ENCODE measurements around the gene FYN.

FYN gene

GRCh38 chr6:111686249-111686931, 186.9 kb downstream of the FYN start:
- H3K27ac ChIP-seq (ENCODE audit: low read depth, low read length) = no peak overlapping the region
- no peaks in the 10 kb centered on the region for H4K20me1 ChIP-seq (ENCODE audit: control insufficient read depth, insufficient read depth, low read depth, low read length)
- H3K4me1 ChIP-seq (ENCODE audit: control insufficient read depth, low read length) = no peaks in the 10 kb centered on the region
- H3F3A ChIP-seq (ENCODE audit: control insufficient read depth, insufficient read depth) = no peaks in the 10 kb centered on the region
- no peaks in the 10 kb centered on the region for H3K79me2 ChIP-seq (ENCODE audit: control insufficient read depth, low read length)
- no peaks in the 10 kb centered on the region for H3K9me3 ChIP-seq (ENCODE audit: control insufficient read depth, insufficient read depth, low read length)
- H3K4me3 ChIP-seq (ENCODE audit: low read length) = no peak overlapping the region
- no peaks in the 10 kb centered on the region for H3K27me3 ChIP-seq (ENCODE audit: control insufficient read depth, low read length)
- no peak for TF ChIP-seq EZH2phosphoT487 (IDR thresholded peaks at IDR 0.05; ENCODE audit: borderline replicate concordance, low read length)
- TF ChIP-seq, protein P1, sequence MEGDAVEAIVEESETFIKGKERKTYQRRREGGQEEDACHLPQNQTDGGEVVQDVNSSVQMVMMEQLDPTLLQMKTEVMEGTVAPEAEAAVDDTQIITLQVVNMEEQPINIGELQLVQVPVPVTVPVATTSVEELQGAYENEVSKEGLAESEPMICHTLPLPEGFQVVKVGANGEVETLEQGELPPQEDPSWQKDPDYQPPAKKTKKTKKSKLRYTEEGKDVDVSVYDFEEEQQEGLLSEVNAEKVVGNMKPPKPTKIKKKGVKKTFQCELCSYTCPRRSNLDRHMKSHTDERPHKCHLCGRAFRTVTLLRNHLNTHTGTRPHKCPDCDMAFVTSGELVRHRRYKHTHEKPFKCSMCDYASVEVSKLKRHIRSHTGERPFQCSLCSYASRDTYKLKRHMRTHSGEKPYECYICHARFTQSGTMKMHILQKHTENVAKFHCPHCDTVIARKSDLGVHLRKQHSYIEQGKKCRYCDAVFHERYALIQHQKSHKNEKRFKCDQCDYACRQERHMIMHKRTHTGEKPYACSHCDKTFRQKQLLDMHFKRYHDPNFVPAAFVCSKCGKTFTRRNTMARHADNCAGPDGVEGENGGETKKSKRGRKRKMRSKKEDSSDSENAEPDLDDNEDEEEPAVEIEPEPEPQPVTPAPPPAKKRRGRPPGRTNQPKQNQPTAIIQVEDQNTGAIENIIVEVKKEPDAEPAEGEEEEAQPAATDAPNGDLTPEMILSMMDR (IDR thresholded peaks at IDR 0.05; ENCODE audit: low read depth, low read length, poor library complexity, severe bottlenecking) = no peak
- H3K4me2 ChIP-seq (ENCODE audit: low read length) = no peak overlapping the region
- no peaks in the 10 kb centered on the region for H3K9me2 ChIP-seq (replicated peaks; ENCODE audit: control insufficient read depth, low read length)
- H3K36me3 ChIP-seq (ENCODE audit: control insufficient read depth, low read length) = no peaks in the 10 kb centered on the region

DNA sequence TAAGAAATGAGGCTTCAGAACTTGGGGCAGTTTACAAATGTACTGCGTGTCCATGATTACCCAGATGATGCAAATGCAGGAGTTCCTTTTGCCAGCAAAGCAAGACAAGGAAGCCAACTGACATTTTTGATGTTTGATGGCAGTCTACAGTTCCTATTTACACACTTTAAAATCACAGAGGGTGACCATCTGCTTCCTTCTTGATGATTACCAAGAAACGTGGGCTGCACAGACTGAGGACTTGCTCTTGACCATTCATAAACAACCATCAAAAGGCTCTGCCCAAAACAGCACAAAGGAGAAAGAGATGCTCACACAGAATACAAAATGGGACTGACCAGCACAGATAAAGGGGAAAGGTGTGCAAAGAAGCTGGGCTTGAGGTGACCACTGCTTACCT, 187.7 kb downstream of the FYN start:
- H3K36me3 ChIP-seq (ENCODE audit: control insufficient read depth, low read length) = no peaks in the 10 kb centered on the region
- H3K9me2 ChIP-seq (replicated peaks; ENCODE audit: control insufficient read depth, low read length) = no peaks in the 10 kb centered on the region
- no peaks in the 10 kb centered on the region for H3K79me2 ChIP-seq (ENCODE audit: control insufficient read depth, low read length)
- no peak overlapping the region for H3K4me3 ChIP-seq (ENCODE audit: low read length)
- no peaks in the 10 kb centered on the region for H4K20me1 ChIP-seq (ENCODE audit: control insufficient read depth, insufficient read depth, low read depth, low read length)
- H3K4me1 ChIP-seq (ENCODE audit: control insufficient read depth, low read length) = no peaks in the 10 kb centered on the region
- no peaks in the 10 kb centered on the region for H3K9me3 ChIP-seq (ENCODE audit: control insufficient read depth, insufficient read depth, low read length)
- no peaks in the 10 kb centered on the region for H3K27me3 ChIP-seq (ENCODE audit: control insufficient read depth, low read length)
- TF ChIP-seq, protein P1 (IDR thresholded peaks at IDR 0.05; ENCODE audit: low read depth, low read length, poor library complexity, severe bottlenecking) = no peak
- TF ChIP-seq EZH2phosphoT487 (IDR thresholded peaks at IDR 0.05; ENCODE audit: borderline replicate concordance, low read length) = no peak
- no peak overlapping the region for H3K4me2 ChIP-seq (ENCODE audit: low read length)
- H3F3A ChIP-seq (ENCODE audit: control insufficient read depth, insufficient read depth) = no peaks in the 10 kb centered on the region
- no peak overlapping the region for H3K27ac ChIP-seq (ENCODE audit: low read depth, low read length)

DNA sequence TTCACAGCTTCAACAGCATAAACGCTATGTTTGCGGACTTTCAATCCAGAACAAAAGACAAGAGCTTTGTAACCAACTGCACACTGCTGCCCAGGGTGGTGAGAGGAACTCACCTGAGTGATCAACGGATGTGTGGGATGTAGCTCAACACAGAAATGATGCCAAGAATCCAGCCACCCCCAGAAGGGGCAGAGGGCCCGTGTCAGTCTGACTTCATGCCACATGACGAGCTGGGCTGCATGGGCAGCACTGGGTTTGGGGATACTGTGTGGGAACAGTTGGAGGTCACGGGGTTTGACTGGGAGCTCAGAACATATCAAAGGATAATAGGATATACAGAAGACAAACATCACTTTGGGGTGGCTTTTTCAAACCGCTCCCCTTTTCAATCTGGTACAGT, 188.2 kb downstream of the FYN start:
- Histone ChIP-seq H3K36me3 (ENCODE audit: control insufficient read depth, low read length) (no peaks in the 10 kb centered on the region), H4K20me1 (ENCODE audit: control insufficient read depth, insufficient read depth, low read depth, low read length) (no peaks in the 10 kb centered on the region), H3K9me3 (ENCODE audit: control insufficient read depth, insufficient read depth, low read length) (no peaks in the 10 kb centered on the region), H3K4me1 (ENCODE audit: control insufficient read depth, low read length) (no peaks in the 10 kb centered on the region), H3K4me3 (ENCODE audit: low read length) (no peak overlapping the region), H3K9me2 (replicated peaks; ENCODE audit: control insufficient read depth, low read length) (no peaks in the 10 kb centered on the region), H3K79me2 (ENCODE audit: control insufficient read depth, low read length) (no peaks in the 10 kb centered on the region), H3K4me2 (ENCODE audit: low read length) (no peak overlapping the region), H3K27ac (ENCODE audit: low read depth, low read length) (no peak overlapping the region), H3F3A (ENCODE audit: control insufficient read depth, insufficient read depth) (no peaks in the 10 kb centered on the region), H3K27me3 (ENCODE audit: control insufficient read depth, low read length) (no peaks in the 10 kb centered on the region)
- TF ChIP-seq, protein P1 (IDR thresholded peaks at IDR 0.05; ENCODE audit: low read depth, low read length, poor library complexity, severe bottlenecking) = no peak
- TF ChIP-seq EZH2phosphoT487 (IDR thresholded peaks at IDR 0.05; ENCODE audit: borderline replicate concordance, low read length) = no peak

All from DOHH2 (cell line).